NCI-H345 treated with DMSO at 0.1 percent for 48 hours (cell line): ENCODE results near the gene GDF10.

ENCODE experiments used
- DNase-seq: peaks from one replicate; lab custom pipeline; 2025; ENCODE audit not compliant: unreplicated experiment; lab: John Stamatoyannopoulos, UW

GDF10 gene

DNA sequence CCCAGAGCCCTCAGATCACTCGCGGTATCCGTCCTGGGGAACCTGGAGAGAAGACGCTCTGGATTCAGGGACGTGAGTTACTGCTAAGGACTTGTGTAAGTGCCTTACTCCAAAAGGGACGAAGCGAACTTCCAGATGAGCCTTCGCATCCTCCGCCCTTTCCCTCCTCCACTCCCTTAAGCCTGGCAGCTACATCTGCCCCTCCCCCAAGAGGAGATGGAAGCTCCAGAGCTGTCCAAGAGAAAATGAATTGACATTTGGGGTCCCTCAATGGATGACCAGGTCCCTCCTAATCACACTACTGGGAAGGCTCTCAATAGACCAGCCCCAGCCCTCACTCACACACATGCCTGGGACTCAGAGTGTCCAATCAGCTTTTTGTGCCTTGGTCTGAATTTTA is 31.3 kb upstream of the GDF10 start:
- no peak for DNase-seq

DNA sequence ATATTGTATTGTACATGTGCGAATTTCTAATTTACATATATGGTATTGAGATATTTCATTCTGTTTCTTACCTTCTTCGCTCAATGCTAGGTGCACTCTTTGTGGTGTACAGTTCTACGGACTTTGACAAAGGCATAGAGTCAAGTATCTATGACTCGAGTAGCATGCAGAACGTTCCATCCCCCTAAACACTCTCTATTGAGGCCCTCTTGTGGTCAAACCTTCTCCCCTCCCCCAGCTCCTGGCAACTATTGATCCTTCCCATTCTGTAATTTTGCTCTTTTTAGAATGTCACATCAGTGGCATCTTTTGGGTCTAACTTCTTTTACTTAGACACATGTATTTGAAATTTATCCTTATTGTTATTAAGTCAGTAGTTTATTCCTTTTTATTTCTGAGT is 30.7 kb upstream of the GDF10 start:
- no peak for DNase-seq

DNA sequence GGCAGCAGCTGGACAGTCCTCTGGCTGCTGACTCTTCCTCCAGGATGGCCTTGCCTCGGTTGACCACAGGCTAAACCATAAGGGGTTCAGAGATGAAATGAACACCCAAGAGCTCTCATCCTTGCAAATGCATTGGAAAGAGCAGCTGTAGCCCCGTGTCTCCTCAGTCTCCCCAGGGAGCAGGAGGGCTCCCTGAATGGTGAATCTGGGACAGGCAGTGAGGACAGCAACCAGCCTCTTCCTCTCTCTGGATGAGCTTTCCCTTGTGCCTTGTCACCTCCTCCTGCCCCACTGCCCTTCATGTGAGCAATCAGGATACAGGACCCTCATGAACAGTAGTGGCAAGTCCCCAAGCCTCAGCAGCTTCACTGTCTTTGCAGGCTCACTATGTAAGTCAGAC is 23.9 kb upstream of the GDF10 start:
- no peak for DNase-seq

DNA sequence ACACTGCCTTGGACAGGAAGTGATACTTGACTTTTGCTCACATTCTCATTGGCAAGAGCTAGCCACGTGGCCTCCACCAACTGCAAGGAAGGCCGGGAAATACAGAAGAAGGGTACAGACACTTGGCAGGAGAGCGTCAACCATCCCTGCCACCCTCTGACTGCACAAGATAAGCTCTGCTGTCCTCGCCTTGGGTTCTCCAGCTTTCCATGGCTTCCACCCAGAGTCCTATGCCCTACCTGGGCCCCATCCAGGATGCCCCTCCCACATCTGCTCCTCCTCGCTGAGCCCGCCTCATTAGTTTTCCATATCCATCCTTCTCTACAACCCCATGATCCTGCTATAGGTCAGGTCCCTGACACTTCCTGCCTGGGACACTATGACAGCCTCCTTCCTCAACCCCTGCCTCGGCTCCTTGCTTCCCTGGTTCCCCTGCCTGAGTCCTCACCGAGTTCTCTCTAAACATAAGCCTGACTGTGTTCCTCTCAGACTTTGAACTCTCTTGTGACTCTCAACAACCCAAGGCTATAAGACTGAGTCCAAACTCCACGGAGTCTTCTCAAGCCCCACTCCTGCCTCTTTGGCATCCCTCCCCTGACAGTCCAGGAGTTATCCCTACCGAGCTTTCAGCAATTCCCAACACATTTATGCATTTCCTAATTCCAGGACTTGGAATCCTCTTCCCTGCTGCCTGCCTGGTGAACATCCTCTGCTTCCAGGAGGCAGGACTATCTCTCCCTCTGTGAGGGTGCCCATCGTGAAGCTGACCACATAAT is 23.2 kb upstream of the GDF10 start:
- DNase-seq: no peak

DNA sequence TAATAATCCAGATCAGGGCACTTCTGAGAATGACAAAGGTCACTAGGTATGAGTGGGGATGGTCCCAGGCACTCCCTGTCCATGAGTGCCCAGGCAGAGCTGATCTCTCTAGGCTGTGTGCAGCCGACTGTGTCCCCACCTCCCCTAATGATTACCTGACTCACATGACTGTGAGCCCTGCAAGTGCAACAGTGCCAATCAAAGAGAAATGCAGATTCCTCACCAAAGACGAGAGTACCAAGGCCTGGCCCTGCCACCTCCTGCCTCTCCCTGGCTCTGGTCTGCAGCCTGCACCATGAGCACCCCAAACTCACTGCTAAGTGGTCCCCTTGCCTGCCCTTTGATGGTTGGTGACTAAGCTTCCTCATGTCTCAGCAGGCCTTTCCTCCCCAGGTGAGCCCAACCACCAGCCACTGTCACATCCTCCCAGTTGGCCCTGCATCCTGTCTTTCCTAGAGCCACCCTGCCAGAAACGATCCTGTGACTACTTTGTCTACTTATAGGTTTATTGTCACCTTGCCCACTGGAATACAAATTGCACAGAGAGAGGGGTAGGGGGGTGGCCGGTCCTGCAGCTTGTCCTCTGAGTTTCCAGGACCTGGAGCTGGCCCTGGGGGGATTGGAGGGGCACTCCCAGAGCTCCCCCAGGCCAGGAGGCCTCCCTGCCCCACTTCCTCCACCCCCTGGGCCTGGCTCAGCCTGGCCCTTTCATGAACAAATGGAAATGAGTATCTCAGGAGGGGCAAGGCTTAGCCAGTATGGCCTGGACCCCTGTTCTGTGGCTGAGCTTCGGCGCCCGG is 22.4 kb upstream of the GDF10 start:
- no peak for DNase-seq

DNA sequence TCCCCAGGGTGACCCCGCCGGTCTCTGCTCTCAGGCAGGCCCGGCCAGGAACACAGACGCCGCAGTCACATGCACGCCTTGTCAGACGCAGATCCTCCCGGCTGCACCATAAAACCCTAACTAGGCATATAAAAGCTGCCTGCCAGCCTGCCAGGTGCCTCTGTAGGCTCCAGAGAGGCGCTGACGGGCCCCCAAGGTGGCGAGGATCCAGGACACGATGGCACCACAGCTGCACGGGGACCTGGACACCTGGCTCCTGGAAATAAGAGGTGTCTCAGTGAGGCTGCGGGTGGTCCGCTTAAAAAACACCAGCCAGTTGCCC is 21.9 kb upstream of the GDF10 start:
- no peak for DNase-seq

DNA sequence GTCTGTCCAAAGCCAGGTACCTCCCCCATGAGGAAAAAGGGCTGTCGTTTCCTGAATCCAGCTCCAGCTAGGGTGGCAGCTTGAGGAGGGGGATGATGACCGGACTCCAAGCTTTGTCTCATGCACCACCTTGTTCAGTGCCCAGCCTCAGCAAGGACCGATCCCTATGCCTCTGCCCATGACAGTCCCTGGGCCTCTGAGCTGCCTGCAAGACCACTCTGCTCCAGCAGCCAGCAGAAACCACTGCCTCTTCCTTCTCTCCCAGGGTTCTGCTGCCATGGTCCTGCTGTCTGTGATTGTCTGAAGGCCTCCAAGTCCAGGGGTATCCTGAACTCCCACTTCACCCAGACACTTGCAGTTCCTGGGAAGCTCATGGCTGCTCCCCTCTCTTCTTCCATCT is 21.3 kb upstream of the GDF10 start:
- DNase-seq: no peak

DNA sequence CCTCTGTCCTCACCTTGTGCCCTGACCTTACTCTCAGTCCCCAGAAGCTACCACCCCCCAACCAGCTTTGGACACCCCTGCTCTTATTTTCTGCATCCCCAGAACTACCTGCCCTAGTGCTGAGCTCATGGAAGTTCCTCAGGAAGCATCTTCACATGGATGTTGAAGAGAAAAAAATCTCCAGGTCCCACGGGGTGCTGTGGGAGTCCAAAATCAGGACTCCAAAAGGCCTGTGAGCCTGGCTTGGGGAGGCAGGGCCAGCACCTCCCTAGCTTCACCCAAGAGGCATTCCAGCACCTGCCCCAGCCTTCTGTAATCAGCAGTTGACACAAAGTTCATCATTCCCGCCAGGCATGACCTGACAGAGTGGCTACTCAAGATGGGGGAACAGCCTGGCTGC is 20.7 kb upstream of the GDF10 start:
- no peak for DNase-seq

DNA sequence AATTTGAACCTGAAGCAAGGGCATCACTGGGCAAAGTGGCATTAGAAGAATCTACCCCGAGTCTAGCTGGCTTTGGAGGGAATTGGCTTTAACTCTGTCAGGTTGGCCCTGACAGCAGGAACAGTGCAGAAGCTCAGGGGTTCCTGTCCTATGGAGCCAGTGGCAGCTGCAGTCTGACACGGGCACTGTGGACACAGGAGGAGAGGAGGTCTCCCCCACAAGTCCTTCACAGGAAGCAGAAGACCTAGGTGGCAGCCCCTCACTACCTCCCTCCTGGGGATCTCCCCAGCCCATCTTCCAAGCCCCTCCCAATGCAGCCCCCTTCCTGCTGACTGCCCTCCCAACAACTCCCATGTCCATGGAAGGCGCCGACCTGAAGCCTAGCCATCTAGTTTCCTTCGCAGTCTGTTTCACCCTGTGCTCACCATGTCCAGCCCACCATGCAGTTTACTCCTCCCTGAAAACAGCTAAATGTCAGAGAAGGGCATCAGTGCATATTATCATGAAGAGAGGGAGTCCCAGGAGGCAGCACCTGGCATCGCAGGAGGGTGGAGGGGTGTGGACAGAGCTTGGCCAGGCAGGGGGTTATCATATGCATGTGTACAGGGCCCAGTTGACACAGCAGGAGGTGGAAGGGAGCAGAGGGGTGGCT is 17.9 kb upstream of the GDF10 start:
- DNase-seq: no peak

DNA sequence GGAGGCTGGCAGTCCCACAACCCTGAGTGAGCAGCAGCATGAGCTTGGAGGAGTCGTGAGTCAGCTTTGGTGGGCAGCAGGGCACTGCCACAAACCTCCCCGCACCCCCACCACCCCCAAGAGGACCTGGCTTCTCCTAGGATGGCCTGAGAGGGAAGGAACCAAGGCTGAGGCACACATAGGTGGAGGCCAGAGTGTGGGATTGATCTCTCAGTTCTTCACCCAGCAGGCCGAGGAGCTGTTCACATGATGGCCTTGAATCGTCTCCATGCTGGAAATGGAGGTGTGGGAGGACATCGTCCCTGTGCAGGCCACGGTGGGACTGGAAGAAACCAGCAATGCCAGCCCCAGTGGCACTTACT is 17.4 kb upstream of the GDF10 start:
- no peak for DNase-seq

DNA sequence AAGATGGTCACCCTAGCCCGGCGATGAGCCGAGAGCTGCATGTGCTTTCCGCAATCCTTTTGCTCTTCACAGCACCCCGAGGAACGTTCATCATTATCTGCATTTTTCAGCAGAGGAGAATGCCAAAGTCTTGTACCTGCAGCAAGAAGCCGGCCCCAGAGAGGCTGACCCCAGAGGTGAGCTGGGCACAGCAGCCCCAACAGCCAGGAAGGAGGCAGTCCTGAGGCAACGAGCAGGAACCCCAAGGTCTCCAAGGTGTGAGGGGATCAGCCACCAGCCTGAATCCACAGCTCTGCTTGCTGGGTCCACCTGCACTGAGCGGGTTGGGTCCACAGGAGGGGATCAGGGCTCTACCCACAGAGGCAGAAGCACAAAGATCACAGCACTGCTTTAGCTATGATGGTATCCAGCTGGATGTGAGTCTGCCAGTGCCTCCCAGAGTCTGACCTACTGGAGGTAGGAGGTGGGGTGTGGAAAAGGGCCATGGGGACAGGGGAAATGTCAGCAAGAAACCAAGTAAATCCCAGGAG is 16.8 kb upstream of the GDF10 start:
- DNase-seq: no peak

DNA sequence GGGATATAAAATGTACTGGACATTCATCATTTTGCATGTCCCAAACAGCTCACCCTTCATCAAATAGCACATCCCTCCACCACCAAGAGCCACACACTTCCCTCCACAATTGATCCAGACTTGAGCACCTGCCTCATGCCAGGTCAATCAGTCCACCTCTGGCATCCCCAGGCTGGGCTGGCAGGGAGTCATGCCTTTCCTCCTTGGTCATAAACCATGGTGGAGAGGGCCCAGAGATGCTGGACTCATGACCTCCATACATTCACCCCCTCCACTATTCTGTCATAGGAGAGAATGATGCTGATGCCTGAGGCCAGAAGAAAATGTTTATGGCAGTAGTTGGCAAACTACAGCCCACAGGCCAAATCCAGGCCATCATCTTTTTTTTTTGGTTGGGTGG is 16.1 kb upstream of the GDF10 start:
- DNase-seq: no peak

DNA sequence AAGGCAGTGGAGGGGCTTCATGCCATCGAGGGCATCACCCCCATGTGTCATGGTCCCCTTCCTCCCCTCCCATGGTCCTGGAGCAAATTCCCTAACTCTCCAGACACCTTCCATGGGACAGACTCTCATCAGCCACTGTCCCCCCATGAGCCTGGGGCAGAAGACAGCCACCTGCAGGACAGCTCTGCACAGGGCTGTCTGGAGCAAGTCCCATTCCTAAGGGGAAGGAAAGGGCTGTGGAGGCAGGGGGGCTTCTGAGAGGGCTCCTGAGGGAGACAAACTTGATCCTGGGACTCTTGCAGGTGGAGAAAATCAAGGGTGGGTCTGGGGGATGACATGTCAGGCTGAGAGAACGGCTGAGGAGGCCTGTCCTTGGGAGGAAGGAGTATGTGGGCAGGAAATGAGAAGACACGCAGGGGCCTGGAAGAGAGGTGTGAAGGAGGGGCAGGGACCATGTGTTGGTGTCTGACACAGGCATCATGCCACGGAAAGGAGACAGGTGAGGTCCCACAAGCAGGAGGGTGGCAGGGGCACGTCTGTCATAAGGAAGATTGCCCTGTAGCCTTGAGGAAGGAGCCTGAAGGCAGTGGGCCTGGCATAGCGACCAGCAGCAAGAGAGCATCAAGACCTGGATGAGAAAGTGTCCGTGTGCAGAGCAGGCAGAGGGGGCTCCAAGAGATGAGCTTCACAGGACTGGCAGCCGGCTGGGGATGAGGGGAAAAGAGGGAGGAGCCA is 14.4 kb upstream of the GDF10 start:
- DNase-seq: no peak

DNA sequence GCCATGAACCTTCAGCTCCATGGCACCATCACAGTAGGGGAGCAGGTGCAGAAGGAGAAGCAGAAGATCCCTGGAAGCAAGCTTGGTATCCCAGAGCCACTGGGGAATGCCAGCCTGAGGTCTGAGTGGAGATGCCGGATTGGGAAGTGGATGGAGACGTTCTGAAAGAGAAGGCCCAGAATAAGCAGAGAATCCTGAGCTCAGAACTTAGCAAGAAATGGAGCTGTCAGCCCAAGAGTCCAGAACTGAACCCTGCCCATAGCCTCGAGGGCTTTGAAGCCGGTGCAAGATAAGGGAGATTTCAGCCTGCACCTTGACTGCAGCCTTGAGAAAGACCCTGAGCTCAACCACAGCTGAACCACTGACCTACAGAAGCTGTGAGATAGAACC is 13.9 kb upstream of the GDF10 start:
- no peak for DNase-seq

DNA sequence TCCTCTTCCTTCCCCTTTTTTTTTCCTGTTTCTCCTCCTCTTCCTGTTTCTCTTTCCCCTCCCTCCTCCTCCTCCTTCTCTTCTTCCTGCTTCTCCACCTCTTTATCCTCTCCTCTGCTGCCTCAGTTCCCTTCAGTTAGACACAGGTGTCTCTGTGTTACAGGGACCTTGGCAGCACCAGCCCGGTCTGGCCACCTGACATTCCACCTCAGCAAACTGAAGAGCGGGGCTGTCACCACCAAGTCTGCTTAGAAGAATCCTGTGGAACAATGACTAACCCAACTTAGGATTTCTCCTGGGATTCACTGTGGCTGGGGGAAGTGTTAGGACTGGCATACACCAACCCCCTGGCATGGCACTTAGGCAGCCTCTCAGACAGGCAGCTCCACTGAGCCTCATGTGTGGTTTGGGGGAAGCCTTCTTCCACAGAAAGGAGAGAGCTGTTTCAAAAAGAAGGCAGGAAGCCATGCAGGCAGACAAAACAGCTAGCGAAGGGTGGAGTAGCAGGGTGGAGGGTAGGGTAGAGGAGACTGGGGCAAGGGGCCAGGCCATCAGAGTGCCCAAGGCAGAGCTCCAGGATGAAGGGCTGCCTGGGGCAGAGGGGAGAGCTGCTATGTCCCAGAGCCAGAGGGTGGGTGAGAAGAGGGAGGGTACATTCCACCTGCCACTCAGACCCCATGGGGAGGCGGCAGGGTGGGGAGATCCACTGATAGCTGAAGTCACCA is 13.2 kb upstream of the GDF10 start:
- DNase-seq: no peak

DNA sequence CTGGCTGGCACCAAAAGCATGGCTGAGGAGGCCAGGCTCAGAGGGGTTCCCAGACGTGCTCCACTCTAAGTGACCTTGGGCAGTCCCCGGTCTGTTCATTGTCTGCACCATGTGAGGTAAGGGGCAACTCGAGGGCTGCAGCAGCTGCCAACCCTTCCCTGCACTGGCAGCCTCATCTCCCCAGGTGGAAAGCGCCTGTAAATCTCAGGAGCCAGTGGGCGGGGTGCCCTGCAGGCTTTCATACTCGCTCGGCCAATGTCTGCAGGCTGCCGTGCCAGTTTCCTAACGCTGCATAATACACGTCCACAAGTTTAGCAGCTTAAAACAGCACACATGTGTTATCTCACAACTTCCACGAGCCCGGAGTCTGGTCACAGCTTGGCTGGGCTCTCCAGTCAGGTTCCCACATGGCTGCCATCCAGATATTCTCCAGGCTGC is 12.6 kb upstream of the GDF10 start:
- no peak for DNase-seq

DNA sequence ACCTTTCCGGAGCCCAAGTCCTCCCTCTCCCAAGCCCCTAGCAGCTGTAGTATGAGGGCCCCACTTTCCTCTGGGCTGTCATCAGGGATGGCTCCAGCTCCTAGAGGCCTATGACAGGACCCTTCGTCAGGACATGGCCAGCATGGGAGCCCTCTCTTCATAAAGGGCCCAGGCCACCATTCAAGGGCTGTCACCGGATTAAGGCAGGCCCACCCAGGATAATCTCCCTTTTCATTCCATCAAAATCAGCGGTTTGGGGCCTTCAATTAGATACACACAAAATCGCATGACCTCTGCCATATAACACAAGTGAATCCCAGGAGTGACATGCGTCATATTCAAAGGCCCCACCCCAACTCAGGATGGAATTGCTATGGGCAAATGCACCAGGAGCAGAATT is 12.2 kb upstream of the GDF10 start:
- DNase-seq: no peak

DNA sequence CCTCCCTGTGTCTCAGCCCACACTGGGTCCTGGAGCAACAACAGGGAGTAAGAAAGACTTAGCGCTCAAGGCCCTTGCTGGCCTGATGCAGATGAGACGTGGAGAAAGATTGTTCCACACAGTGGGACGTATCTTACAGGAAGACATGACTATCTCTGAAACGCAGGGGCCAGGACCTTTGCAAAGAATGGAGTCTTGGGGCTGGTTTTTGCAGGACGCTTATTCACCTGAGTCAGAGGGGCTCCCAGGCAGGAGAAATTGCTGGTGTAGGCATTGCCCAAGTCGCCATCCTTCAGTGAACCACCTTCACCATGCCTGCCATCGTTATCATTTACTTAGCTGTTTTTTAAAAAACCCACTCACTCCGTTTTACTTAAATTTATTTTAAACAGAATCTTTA is 11.8 kb upstream of the GDF10 start:
- no peak for DNase-seq

DNA sequence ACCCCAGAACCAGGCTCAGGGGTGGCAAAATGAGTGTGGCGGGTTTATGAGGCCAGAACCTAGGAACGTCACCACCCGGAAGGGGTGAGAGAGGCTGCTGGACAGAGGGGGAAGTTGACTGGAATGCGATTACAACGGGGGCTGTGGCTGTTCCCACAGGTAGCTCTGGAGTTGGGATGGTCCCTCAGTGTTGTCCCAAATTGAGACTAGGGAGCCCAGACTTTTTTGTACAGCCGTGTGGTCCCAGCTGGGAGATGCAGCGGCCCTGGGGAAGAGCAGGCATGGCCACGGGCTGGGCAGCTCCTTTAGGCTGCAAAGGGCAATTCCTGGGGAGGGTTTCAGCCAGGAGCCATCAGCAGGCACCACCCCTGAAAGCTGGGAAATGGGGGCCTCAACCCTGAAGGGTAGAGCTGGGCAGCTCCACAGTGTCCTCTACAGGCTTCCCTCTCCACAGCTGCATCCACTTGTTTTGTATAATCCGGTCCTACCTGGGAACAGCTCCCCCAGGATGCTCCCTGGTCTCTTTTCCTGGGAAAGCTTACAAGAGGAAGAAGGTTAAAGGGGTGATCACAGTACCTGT is 11.0 kb upstream of the GDF10 start:
- no peak for DNase-seq

DNA sequence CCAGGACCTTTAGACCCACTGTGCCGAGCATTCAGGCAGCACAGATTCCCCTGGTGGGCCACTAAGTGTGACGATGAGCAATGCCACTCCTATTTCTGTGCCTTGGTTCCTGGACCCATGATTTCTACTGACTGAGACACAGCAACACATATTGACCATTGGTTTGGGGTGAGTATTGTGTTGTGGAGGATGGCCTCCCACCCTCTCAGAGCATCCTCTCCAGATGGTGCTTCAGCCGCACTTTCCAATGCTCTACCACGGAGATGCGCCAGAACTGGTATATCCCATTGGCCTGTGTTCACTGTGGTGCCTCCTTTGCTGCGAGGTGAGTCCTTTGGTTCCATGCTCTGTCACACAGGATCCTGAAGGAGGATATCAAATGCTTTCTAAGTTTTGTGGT is 10.1 kb upstream of the GDF10 start:
- DNase-seq: no peak
